T-helper 22 cell (primary cell): ENCODE data around the gene KCTD16.

ENCODE experiments used
- DNase-seq: peaks from one replicate; pipeline ENCODE4 v3.0.0-alpha.2; 2020; ENCODE audit warnings: low read depth

KCTD16 gene

DNA sequence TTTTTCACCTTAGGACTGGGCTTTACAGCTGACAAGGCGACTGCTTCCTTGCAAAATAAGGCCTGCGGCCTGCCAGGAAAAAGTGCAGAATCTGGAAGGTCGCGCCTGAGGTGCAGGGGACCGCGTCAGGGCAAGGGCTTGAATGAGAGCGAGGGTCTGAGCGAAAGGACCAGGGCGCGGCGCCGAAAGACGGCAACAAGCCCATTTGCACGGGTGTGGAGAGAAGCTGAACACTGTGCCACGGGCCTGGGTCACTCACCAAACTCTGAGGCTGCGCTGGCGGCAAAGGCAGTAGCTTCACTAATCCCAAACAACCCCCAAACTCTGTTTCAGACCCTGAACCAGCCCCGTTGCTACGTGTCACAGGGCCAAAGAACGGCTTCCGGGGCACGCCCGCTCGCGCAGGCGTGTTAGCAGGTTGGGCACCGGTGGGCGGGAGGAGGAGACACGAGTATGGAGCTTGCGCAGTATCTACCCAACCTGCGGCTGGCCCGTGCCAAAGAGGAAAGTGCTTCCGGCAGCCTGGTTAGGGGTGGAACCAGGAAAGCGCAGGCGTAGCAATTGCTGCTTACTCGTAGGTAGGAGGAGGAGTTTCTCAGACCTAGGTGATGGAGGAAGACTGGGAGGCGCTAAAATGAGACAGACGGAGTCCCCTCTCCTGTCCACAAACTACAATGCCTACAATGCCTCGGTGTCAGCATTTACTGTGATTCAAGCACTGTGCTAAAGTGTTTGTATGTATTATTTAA lies at the start of gene KCTD16, which contains the start of gene YIPF5:
KCTD16 (plus strand) TSS at position 598 of the 749 bp plus-strand sequence.
YIPF5 (minus strand) TSS at position 384 of the 749 bp plus-strand sequence. CDS start 704 bp downstream, outside the sequence.
- peak; percentile 97 for DNase-seq

DNA sequence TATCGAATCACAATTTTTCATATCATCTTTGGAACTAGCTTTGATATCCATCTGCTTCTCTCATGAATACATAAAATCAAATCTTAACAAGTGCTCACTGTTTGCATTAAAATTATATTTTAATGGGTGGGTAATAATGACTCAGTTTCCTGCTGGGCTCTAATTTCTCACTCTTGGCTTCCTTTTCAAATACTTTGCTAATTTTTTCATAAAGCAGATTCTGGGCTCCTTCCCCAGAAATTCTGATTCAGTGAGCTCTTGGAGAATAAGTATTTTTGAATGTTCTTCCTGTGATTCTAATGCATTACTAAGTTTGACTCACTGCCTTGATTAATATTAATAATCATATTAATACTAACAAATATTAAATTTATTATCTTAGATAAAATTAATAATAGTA lies 49.1 kb upstream of the KCTD16 start:
- no peak for DNase-seq

DNA sequence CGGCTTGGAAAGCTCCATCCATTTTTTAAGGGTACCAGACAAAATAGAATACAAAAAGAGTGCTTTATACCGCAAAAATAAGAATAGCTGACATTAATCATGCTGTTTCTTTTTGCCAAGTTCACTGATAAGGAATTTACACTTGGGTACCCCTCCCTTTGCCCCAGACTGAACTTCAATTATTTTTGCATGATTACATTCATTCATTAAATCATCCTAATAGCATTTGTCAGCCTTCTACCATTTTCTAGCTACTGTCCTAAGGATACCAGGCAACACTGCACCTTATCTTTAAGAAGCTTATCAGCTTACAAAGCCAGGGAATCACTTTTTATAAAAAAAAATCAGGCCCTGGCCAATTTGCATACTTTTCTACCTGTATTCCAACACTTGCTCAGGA lies 48.6 kb upstream of the KCTD16 start:
- DNase-seq: no peak

DNA sequence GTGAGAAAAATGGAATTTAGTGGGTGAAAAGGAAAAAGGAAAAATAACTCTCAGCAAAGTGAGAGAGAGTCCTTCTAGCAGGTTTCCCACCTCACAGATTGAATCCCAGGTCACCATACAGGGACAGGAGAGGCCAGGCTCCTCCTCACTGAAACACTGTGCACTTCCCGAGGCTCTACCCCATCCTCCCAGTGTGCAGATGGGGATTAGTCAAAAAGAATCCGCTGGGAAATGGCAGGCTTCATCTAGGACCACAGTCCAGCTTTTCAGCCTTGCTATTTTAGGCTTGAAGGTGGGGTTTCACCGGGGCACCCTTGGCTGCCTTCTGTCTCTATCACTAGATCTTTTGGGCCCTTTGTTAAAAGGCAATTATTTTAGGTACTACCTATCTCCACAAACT lies 48.0 kb upstream of the KCTD16 start:
- no peak for DNase-seq

DNA sequence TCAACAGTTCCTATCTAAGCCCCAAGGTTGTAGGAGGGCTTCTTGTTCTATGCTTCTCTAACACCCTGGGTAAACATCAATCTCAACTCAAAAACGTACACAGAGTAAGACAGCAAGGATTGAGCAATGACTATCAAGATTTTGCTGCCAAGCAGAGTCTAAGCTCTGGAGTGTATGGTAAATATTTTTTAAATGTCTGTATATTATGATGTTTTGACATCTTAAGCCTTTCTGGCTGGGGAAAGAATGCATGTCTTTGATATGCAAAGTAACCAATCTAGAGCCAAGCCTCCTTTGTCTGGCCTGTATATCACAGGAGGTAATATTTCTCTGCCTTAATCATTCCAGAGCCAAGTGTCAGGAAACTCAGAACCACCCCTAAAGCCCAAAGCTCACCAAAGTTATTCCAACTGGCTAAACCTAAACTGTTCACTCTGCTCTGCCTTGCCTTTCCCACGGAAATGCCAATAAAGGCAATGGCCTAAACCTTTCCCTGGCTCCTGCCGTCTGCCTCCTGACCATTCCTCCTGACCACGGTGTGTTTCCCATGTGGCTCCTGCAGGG lies 45.4 kb upstream of the KCTD16 start:
- DNase-seq: no peak

DNA sequence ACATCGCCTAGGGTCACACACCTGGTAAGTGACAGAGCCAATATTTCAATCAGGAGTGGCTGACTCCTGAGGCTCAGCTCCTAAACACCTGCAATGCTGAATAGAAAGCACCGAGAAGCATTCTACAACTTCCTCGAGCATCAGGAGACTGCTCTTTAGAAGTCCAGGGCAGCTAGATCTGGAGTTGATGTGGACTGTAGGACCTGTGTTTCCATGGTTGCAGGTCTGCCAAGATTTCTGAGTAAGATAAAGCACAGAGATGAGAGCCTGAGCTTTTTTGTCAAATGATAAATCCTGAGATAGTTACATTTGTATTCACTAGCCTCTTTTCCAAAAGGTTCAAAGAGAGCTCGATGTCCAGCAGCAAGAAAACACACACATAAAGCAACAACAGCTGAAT lies 44.0 kb upstream of the KCTD16 start:
- DNase-seq: no peak

DNA sequence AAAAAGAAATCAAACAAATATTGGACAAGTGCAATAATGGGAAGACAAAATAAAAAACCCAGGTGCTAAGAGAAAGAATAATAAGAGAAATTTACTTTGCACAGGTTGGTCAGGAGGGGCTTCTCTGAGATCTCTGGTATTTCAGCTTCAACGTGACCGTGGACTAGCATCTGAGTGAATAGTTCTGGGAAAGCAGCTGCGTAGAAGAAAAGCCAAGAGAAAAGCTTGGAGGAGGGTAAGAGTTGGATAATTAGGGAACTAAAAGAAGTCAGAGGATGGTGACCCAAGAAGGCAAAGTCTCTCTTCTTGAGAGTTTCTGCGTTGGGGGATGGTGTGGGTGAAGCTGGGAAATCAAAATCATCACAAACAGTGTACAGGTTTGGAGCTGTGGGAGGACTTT lies 41.8 kb upstream of the KCTD16 start:
- DNase-seq: no peak

DNA sequence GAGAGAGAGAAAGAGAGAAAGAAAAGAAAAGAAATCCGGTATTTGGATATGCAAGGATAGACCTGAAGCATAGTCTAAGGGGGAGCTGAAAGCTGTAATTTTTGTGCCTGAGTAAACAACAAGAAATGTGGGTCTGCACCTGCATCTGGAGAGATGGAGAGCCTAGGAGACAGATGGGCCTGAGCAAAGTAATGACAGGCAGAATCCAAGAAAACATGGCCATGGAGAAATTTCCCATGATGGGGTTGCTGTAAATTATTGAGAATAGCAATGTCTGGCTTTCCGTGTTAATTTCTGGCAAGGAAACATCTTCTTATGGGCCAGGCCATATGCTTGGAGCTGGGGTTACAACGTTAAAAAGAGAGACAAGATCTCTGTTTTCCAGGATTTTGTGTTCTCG lies 40.4 kb upstream of the KCTD16 start:
- DNase-seq: no peak

DNA sequence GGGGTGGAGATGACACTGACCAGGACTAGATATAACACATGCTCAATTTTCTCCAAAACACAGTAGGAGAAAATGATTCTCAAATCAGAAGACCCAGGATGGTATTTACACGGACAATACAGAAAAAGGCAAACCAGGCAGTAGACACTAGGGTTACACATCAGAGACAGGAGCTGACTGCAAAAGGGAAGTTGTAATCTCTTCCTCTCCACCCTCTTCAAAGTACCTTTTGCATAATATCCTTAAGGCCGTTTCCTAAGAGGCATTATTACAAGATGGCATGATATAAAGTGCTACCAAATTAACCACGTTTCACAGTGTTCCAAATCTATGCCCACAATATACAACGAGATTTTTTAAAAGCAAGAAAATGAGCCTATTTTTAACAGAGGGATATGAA lies 39.4 kb upstream of the KCTD16 start:
- no peak for DNase-seq

DNA sequence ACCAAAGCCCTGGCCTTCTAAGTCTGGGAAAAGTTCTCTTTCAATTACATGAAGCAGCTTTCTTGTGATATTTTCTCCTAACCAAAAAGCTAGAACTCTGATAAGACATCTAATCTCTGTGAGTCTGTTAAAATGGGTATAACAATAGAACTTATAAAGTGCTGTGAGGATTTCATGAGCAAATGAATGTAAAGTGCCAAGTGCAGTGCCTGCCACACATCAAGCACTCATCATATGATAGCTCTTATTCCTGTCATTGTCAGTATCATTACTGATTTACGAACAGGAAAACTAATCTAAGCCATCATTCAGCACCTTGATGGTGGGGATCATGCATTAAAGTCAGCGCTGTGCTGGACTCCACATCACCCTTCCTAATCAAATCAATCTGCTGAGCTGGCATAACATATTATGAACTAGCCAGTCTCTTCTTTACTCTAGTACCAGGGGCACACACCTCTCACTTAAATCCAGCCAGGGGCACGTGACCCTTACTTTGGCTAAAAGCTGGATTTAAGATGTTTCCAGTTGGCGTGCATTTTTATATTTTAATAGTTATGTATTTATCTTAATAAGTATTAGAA lies 37.5 kb upstream of the KCTD16 start:
- no peak for DNase-seq

DNA sequence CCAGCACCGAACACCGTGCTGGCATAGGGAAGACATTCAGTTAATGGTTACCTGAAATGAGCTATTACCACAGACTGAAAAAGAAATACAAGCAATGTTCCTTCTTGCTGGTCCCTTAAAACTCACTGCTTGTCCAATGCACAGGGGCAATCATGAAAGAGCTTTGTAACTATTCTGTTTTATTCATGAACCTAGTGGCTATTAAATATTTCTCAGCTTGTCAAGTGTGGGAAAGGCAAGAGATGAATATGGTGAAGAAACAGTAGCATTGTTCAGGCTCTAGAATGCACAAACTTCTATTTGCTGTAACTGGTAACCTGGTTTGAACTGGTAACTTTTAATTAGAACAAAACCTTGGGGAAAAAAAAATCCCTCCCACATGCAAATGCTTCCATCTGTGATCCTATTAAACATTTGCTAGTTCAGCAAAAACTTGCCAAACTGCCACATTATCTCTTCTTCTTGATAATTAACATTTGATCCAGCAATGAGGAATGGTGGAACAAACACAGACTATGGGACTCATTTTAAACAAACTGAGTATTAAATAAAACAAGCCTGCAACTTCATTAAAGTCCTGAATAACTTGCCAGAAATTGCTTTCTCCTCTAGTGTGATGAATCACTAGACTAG lies 36.4 kb upstream of the KCTD16 start:
- no peak for DNase-seq

DNA sequence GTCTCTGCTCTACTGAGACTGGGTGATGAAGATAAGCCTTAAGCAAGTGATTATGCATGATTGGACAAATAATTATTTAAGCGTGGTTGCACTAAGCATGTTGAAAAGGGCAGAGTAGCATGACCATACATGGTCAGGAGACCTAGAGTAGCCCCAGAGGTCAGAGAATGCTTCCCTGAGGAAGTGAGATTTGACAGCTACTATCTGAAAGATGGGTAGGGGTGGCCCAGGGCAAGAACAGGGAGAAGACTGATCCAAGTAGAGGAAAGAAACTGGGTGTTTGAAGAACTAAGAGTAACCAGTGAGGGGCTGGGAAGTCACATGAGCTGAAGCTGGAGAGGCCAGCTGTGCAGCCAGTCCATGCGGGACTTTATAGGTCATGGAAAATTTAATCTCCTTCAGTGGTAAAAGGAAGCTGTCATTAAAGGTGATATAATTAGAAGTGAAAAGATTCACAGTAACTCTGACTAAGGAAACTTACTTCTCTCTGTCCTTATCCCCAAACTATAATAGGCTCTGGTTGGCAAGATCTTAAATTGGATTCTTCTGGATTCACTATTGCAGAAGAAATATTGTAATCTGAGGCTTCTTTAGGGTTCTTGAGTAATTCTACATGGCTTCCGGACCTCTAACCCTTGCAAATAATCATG lies 35.4 kb upstream of the KCTD16 start:
- DNase-seq: no peak

DNA sequence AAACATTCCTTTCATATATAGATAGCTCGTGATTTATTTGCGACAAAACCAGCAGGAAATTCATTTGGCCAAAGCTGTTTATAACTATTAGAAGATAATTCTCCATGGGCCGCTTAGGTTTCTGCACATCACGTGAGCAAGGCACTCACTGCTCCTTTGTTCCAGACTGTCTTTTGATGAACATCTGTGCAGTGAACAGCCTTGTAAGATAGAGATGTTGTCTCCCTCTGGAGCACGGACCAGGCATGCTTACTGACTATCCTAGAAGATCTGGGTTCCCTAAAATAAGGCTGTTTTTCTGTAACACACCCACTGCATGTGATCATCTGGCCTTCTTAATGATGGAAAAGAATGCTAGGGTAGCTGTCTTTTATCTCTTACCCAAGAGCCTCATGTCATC lies 31.1 kb upstream of the KCTD16 start:
- no peak for DNase-seq

DNA sequence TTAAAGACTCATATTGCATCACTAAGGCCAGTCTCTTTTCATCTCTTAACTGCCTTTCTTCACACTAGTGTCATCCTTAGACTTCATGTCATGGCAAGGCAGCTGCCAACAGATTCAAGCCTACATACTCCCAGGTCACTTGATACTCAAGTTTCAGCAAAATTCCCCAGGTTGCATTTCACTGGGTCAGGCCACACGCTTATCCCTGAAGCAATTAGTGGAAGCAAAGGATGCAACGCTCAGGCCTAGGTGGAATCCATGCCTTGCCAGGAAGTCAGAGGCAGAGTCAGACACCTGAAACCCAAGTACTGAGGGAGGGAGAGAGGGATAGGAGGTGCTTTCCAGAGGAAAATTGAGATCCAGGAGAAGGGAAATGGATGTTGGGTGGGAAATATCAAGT lies 29.1 kb upstream of the KCTD16 start:
- DNase-seq: no peak

DNA sequence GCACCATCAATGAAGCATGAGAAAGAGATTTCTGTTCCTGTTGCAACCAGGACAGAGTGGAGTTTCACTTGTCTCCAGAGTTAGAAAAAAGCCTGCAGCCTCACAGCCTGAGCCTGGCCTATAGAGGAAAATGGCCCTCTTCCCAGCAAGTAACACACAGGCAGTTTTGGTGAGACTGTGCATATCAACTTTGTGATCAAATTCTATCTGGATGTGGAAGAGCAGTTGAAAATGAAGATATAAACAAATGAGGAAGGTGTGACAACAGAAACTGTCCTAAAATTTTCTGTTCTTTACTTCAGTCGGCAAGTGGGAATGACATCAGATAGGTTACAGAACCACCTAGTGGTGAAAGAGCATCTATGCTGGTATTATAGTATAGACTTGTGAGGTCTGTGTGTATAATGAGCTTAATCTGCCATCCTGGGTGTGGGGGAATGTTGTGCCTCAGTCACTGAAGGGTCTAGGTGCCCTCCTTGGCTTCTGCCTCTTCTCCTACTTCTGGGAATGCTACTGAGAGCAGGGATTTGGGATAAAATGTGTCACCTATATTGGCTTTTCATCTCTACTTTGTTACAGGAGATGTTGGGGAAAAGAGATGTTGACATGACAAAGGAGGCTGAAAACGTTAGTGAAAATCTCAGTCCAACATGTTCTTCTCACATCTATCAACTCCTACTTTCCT lies 28.4 kb upstream of the KCTD16 start:
- no peak for DNase-seq

DNA sequence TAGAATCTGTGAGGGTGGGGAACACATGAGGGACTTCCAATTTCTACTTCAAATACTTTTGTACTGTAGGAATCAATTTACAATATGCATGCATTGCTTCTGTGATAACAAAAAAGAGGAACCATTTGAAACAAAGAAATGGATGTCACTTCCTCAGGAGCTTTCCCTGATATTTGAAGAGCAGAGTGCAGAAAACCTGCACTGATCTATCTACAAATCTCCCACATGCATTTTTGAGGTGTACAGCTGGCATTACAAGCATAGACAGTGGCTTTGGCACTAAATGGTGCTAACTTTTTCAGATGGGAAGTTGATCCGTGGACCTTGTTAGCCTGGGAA lies 27.9 kb upstream of the KCTD16 start:
- DNase-seq: no peak

DNA sequence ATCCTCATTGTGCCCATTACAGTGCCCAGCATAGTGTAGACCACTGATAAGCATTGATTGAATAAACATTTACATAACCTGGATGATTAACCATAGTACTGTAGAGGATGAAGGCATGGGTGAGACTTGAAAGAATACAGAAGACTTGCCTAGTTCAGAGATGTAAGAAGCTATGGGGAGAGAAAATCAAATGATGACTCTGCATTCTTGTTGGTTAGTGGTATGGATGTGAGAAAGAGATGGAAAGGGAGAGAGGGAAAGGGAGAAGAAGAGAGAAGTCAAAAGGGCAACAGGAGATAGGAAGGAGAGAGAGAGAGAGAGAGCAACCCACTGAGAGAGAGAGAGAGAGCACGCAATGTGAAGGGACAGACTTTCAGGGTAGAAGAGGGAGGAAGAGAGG lies 27.0 kb upstream of the KCTD16 start:
- no peak for DNase-seq

DNA sequence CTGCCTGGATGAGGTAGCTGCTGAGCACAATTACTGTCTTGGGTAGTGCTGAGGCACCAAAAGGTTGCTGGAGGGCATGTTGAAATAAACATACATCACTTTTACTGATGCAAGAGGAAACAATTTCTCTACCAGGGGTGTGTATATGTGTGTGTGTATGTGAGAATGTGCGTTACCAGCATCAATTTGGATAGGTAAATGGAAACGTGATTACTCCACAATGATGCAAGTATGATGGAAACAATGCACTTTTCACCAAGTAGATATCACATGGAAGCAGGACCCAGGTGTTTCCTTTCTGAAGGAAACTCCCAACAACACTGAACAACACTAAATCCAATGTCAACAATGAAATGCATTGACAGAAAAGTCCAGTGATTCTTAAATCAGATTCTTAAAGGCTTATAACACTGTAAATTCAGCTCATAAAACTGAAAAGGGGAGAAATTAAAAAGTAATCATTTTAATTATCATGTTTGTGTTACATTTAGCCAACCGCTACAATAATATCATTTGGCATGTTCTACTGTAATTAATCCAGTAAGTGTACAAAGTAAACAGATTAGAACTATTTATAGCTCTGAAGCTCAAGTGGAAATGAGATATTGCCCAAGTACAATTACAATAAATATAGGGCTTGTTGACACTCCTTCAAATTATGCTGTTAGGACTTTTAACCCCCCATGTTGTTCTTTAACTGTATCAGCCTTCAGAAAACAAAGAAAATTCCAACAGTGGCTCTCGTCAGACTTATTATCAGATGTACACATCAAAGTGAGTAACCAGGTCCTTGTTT lies 25.5 kb upstream of the KCTD16 start:
- no peak for DNase-seq

DNA sequence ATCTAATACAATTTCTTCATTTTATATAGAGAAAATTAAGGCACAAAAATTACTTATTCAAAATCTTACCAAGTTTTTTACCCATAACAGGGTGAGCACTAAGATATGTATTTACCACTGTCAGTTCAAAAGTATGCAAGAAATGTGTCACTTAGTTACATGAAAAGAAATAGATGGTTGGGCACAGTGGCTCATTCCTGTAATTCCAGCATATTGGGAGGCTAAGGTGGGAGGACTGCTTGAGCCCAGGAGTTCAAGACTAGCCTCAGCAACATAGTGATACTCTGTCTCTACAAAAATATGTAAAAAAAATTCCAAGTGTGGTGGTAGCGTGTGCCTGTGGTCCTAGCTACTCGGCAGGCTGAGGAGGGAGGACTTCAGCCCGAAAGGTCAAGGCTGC lies 19.6 kb upstream of the KCTD16 start:
- no peak for DNase-seq

DNA sequence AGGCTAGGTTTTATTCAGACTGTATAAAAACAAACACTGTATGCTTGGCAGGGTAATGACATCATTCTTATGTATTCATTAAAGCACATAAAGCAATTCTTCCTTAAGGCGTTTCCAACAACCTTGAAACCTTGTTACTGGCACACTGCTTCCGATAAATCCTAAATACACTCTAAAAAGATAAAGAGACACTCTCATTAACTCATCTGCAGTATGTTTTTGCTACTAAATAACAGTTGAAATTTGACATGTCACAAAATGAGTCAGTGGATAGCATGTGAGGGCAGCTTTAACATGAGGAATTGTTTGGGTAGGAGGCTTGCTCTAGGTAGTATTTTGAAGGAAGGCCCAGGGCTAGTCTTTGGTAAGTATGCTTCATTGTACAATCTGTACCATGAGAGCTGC lies 13.9 kb upstream of the KCTD16 start:
- no peak for DNase-seq

DNA sequence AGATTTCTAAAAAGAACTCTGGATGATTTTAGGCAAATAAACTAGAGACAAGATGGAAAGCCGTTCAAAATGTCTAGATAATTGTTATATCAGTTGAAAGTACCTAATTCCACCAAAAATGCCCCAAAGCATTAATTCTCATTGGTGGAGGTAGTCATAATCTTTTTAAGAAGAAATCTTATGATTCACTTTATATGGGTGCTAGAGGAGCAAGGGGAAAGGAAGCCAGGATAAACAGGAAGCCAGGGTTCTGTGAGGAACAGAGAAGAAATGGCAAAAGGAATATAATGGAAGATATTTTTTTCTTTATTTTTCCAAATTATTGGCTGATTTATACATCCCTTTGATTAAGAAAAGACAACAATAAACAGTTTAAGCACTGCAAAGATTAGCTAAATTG lies 8.0 kb upstream of the KCTD16 start:
- DNase-seq: no peak
